Lung (tissue), 12 donors: ENCODE measurements around the gene TPRN. TPM values are rescaled to one million over a fixed set of nuclear protein-coding genes. Genes with fewer than 3 reads are reported as not detected.
A peak's percentile ranks its signal among the peaks of the same experiment; 100 is the strongest.

Experiments
- ATAC-seq: fragments of 200-7000 bp; cut with Tn5 transposase; one replicate; pipeline ENCODE4 v1.9.1; 2020; ENCODE audit warnings: moderate number of reproducible peaks; ENCODE audit not compliant: insufficient read depth, low FRiP score
- DNase-seq, 3 donors: peaks; one replicate each; pipeline ENCODE4 v3.0.0-alpha.2; 2013 to 2017
- H3K27ac ChIP-seq, 2 donors: one replicate each; pipeline ENCODE4 v1.5.1; 2013; ENCODE audit warnings: mild to moderate bottlenecking in 2 of 2, moderate library complexity in 2 of 2, control low read depth in 1 of 2, inconsistent platforms in 1 of 2, low read depth in 1 of 2, low read length in 1 of 2
- H3K27me3 ChIP-seq, 3 donors: one replicate each; pipeline ENCODE4 v1.5.1; 2013; ENCODE audit warnings: low read length in 2 of 3; ENCODE audit not compliant: control insufficient read depth in 3 of 3, insufficient read depth in 3 of 3
- H3K36me3 ChIP-seq, 4 donors: one replicate each; pipeline ENCODE4 v1.5.1; 2013; ENCODE audit warnings: low read length in 4 of 4, mild to moderate bottlenecking in 1 of 4, moderate library complexity in 1 of 4; ENCODE audit not compliant: control insufficient read depth in 4 of 4, insufficient read depth in 4 of 4
- H3K4me1 ChIP-seq, 5 donors: one replicate each; pipeline ENCODE4 v1.5.1; 2013; ENCODE audit warnings: low read length in 5 of 5, mild to moderate bottlenecking in 2 of 5, moderate library complexity in 1 of 5; ENCODE audit not compliant: control insufficient read depth in 5 of 5, insufficient read depth in 5 of 5
- H3K4me3 ChIP-seq: one replicate; pipeline ENCODE4 v1.5.1; 2013; ENCODE audit warnings: mild to moderate bottlenecking, control low read depth, moderate library complexity
- H3K9ac ChIP-seq, 2 donors: one replicate each; pipeline ENCODE4 v1.5.1; 2013; ENCODE audit warnings: low read length in 2 of 2, control low read depth in 1 of 2; ENCODE audit not compliant: insufficient read depth in 1 of 2
- H3K9me3 ChIP-seq, 4 donors: one replicate each; pipeline ENCODE4 v1.5.1; 2013; ENCODE audit warnings: low read length in 3 of 4, mild to moderate bottlenecking in 1 of 4, moderate library complexity in 1 of 4; ENCODE audit not compliant: control insufficient read depth in 4 of 4, insufficient read depth in 3 of 4
- WGBS, 2 donors: extraction: QIAGEN DNeasy Blood & Tissue Kit; methylation state at CpG; one replicate each; pipeline ENCODE4 v1.1.7; 2013; 5-methylcytosine and 5-hydroxymethylcytosine counted together
- polyA plus RNA-seq, 2 donors: library from polyadenylated mRNA; stranded (reverse); fragments of 200-250 nt; gene quantifications; one replicate each; pipeline ENCODE4 v1.2.1, GENCODE V29; 2013
- total RNA-seq, 2 donors: library from RNA; depleted of rRNA in 1 of 2; stranded (reverse); fragments of >200 nt in 1 of 2; gene quantifications; one replicate each; pipeline ENCODE4 v1.2.1, GENCODE V29; 2014 to 2021
- TF ChIP-seq, protein P1 (sequence below): IDR thresholded peaks from 2 replicates; pipeline ENCODE4 v1.5.1; 2012; ENCODE audit warnings: mild to moderate bottlenecking; ENCODE audit errors: control extremely low read depth, extremely low read depth
- donor health status: control.
- donor health status: control.
- donor health status: Bipolar disorder and iron deficiency.
- donor health status: healthy.
- donor health status: DM: yes; HTN: yes; CAD: no.

The TPRN gene
- total and polyA plus RNA-seq, 4 donors, result 8.9 to 30.6 (median 15.5) TPM

DNA sequence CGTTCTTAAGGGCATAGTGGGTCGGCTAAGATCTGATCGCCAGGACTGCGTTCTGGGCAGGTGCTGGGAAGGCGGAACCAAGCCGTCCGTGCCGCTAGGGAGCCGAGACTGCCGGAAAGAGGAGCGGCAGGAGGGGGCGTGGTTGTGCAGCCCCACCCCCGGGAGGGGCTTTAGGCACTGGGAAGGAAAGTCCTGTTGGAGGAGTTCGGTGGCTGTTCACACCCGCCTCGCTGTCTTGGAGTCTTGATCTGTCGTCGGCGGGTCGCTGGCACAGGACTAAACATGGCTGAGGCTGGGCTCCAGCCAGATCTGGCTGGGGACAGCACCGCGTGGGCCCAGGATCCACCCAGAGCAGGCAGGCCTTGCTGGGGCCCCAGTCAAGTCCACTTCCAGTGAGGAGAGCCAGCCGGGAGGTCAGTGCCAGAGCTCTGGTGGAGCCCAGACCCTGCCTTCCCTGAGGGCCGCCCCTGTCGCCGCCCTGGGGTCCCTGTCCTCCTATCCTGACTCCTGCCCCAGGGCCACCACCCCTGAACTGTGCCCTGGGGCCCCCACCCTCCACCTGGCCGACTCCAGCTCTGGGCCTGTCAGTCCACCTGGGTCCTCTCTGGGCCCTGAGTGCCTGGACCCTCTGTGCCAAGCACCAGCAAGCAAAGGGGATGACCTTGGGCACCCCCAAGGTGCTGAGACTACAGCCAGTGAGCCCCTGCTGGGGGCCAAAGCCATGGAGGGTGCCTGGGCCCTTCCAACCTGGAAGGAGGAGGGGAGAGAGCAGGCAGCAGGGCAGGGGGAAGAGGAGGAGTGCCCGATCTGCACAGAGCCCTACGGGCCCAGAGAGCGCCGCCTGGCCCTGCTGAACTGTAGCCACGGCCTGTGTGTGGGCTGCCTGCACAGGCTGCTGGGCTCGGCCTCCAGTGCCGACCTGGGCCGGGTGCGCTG lies 17.0 kb upstream of the TPRN start:
- Histone ChIP-seq H3K27ac (peak overlapping the region; percentile 1 to 65), H3K27me3 (no peaks in the 10 kb centered on the region), H3K9me3 (no peaks in the 10 kb centered on the region), H3K9ac (no peak overlapping the region), H3K36me3 (peaks cover 0 to 26% (median 3%) of the 10 kb centered on the region in 4 donors), H3K4me3 (no peak overlapping the region), H3K4me1 (peaks cover 0 to 15% (median 0%) of the 10 kb centered on the region in 5 donors)
- DNase-seq (no peak), ATAC-seq (peak; percentile 54)
- TF ChIP-seq, protein P1, sequence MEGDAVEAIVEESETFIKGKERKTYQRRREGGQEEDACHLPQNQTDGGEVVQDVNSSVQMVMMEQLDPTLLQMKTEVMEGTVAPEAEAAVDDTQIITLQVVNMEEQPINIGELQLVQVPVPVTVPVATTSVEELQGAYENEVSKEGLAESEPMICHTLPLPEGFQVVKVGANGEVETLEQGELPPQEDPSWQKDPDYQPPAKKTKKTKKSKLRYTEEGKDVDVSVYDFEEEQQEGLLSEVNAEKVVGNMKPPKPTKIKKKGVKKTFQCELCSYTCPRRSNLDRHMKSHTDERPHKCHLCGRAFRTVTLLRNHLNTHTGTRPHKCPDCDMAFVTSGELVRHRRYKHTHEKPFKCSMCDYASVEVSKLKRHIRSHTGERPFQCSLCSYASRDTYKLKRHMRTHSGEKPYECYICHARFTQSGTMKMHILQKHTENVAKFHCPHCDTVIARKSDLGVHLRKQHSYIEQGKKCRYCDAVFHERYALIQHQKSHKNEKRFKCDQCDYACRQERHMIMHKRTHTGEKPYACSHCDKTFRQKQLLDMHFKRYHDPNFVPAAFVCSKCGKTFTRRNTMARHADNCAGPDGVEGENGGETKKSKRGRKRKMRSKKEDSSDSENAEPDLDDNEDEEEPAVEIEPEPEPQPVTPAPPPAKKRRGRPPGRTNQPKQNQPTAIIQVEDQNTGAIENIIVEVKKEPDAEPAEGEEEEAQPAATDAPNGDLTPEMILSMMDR, result no peak
- WGBS, 2 donors, result 52 to 73% methylated on average over 33 to 36 of the region's 36 CpGs

DNA sequence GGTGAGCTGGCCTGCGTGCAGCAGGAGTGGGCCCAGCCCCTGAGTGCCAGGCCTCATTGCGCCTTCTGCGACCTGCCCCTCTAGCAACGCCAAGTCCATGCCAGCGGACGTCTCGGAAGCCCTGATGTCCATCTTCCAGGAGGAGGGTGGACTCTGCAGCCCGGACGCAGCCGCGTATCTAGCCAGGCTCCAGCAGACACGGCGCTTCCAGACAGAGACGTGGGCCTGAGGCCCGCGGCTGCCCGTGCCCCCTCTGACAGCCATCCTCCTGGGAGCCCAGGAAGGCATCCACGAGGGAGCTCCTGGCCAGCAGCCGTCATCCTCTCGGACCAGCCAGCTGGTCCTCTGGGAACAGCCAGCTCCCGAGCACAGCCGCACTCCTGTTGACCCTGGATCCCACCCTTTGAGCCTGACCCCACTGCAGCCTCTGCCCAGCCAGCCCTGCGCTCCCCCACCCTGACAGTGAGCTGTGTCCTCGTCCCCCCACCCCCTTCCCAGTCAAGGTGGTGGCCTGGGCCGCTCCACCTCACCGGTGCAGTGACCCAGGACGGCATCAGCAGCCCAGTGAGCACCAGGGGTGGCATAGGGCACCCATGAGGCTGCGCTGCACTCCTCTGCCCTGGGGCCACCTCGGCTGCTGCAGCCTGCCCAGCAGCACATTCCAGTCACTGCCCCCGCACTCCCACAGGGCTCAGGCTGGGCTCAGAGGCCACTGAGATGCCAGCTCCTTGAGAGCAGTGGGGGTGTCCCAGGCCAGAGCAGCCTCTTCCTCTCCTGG lies 15.8 kb upstream of the TPRN start:
- WGBS, 2 donors, result 95 to 98% methylated on average over 28 to 30 of the region's 30 CpGs

DNA sequence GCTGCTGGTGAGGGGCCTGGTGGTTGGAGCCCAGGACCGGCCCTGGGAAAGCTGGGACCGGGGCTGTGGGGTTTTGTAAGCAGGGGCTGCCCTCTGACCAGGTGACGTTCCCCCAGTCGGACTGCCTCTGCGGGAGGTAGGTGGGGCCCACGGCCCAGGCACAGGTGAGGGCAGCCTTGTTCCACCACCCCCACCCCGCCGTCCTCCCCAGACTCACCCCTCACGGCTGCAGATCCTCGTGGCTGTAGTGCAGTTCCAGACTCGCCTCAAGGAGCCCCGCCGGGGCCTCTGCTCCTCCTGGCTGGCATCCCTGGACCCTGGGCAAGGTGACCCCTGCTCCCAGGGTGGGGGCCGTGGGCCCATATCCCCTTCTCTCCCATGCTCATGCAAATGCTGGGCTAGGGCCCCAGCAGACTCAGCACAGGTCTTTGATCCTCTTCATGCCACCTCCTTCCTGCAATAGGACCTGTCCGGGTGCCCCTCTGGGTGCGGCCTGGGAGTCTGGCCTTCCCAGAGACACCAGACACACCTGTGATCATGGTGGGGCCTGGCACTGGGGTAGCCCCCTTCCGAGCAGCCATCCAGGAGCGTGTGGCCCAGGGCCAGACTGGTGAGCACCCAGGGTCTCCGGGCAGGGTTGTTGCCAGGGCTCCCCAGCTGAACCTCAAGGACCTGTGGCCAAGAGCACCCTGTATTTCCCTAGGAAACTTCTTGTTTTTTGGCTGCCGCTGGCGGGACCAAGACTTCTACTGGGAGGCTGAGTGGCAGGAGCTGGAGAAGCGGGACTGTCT lies 14.8 kb upstream of the TPRN start:
- no peak for ATAC-seq
- peaks cover 0 to 26% (median 3%) of the 10 kb centered on the region in 4 donors for H3K36me3 ChIP-seq

More for the DNA sequence above, 15.8 kb upstream of the TPRN start:
- ATAC-seq (no peak), DNase-seq (no peak)
- TF ChIP-seq, protein P1, result no peak
- Histone ChIP-seq H3K27me3 (no peaks in the 10 kb centered on the region), H3K27ac (no peak overlapping the region), H3K4me3 (no peak overlapping the region), H3K9me3 (no peaks in the 10 kb centered on the region), H3K9ac (no peak overlapping the region), H3K4me1 (peaks cover 0 to 14% (median 0%) of the 10 kb centered on the region in 5 donors), H3K36me3 (peaks cover 0 to 26% (median 3%) of the 10 kb centered on the region in 4 donors)

More for the DNA sequence above, 14.8 kb upstream of the TPRN start:
- no peaks in the 10 kb centered on the region for H3K9me3 ChIP-seq
- peaks cover 0 to 14% (median 0%) of the 10 kb centered on the region in 5 donors for H3K4me1 ChIP-seq
- no peak for DNase-seq
- 95 to 96% methylated on average over 19 to 22 of the region's 22 CpGs for WGBS, 2 donors
- no peak overlapping the region for H3K9ac ChIP-seq
- no peak overlapping the region for H3K4me3 ChIP-seq
- TF ChIP-seq, protein P1, result no peak
- no peak overlapping the region for H3K27ac ChIP-seq
- H3K27me3 ChIP-seq, result no peaks in the 10 kb centered on the region
